ENCODE data around the gene MISP. TPM values are rescaled to one million over a fixed set of nuclear protein-coding genes. Genes with fewer than 3 reads are reported as not detected.

Gene MISP
- total RNA-seq, 6 experiments from 2014 or later = 0.05 to 0.07 TPM; not detected in 4

DNA sequence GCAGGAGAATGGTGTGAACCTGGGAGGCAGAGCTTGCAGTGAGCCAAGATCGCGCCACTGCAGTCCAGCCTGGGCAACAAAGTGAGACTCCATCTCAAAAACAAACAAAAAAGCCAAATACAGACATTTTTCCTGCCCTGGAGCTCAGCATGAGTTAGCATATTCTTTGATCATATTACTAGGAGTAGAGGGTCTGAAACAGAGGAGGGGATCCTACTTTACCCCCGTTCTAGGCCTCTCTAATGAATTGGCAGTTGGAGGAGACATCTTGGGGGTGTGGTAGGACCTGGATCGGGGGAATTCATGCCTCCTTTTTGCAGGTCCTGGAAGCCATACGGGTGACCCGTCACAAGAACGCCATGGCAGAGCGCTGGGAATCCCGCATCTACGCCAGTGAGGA is 12.3 kb downstream of the MISP start:
- Mint-ChIP-seq H3K27me3 (ENCODE audit: insufficient read depth) (peaks cover 10% of the 10 kb centered on the region), H3K4me3 (no peak overlapping the region), H3K9me3 (peaks cover 17% of the 10 kb centered on the region), H3K36me3 (ENCODE audit: low read depth) (peaks cover 12% of the 10 kb centered on the region), H3K27ac (no peak overlapping the region), H3K4me1 (ENCODE audit: low read depth) (no peaks in the 10 kb centered on the region; the same call in 1 of the 2 replicates)
- no peak for DNase-seq
- TF ChIP-seq, protein P1, sequence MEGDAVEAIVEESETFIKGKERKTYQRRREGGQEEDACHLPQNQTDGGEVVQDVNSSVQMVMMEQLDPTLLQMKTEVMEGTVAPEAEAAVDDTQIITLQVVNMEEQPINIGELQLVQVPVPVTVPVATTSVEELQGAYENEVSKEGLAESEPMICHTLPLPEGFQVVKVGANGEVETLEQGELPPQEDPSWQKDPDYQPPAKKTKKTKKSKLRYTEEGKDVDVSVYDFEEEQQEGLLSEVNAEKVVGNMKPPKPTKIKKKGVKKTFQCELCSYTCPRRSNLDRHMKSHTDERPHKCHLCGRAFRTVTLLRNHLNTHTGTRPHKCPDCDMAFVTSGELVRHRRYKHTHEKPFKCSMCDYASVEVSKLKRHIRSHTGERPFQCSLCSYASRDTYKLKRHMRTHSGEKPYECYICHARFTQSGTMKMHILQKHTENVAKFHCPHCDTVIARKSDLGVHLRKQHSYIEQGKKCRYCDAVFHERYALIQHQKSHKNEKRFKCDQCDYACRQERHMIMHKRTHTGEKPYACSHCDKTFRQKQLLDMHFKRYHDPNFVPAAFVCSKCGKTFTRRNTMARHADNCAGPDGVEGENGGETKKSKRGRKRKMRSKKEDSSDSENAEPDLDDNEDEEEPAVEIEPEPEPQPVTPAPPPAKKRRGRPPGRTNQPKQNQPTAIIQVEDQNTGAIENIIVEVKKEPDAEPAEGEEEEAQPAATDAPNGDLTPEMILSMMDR (IDR thresholded peaks at IDR 0.05) = no peak

DNA sequence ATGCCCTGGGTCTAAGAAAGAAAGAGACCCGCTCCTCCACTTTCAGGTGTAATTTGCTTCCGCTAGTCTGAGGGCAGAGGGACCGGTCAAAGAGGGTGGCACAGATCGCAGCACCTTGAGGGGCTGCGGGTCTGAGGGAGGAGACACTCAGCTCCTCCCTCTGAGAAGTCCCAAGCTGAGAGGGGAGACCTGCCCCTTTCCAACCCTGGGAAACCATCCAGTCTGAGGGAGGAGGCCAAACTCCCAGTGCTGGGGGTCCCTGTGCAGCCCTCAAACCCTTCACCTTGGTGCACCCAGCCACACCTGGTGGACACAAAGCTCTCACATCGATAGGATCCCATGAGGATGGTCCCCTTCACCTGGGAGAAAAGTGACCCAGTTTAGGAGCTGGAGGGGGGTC is 13.0 kb downstream of the MISP start:
- Mint-ChIP-seq H3K9me3 (peaks cover 10% of the 10 kb centered on the region), H3K27ac (no peak overlapping the region), H3K4me3 (no peak overlapping the region), H3K36me3 (ENCODE audit: low read depth) (peaks cover 6% of the 10 kb centered on the region), H3K4me1 (ENCODE audit: low read depth) (peaks cover 6% of the 10 kb centered on the region), H3K27me3 (ENCODE audit: insufficient read depth) (peaks cover 10% of the 10 kb centered on the region)
- TF ChIP-seq, protein P1 (IDR thresholded peaks at IDR 0.05) = no peak
- DNase-seq = no peak

- peaks cover 5% of the 10 kb centered on the region for H3K36me3 Mint-ChIP-seq (ENCODE audit: low read depth)
- H3K4me1 Mint-ChIP-seq (ENCODE audit: low read depth) = peaks cover 6% of the 10 kb centered on the region
- TF ChIP-seq, protein P1 (IDR thresholded peaks at IDR 0.05) = no peak
- peaks cover 9% of the 10 kb centered on the region for H3K9me3 Mint-ChIP-seq
- DNase-seq = no peak
- H3K4me3 Mint-ChIP-seq = no peak overlapping the region
- peaks cover 10% of the 10 kb centered on the region for H3K27me3 Mint-ChIP-seq (ENCODE audit: insufficient read depth)
- no peak overlapping the region for H3K27ac Mint-ChIP-seq
Observed at GRCh38 chr19:764301-764700, 13.4 kb downstream of the MISP start.

DNA sequence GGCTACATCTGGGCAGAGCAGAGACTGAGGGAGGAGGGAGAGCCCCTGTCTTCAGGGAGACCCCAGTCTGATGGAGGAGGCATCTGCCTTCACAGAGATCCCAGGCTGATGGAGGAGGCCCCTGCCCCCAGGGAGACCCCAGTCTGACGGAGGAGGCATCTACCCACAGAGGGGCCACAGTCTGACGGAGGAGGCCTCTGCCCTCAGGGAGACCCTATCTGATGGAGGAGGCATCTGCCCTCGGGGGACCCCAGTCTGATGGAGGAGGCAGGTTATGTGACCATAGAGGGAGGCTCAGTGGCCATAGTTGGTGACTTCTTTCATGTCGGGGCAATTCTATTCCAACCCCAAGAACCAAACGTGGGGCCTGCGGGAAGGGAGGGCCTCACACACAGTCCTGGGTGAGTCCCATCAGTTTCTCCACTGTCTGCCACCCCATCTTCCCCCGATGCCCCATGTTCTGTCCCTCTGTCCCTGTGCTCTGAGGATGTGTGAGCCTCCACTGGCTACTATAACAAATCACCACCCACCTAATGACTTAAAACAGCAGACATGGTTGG is 14.3 kb downstream of the MISP start:
- no peak overlapping the region for H3K4me3 Mint-ChIP-seq
- H3K4me1 Mint-ChIP-seq (ENCODE audit: low read depth) = peaks cover 6% of the 10 kb centered on the region
- peaks cover 4% of the 10 kb centered on the region; the same call in 1 of the 2 replicates for H3K27me3 Mint-ChIP-seq (ENCODE audit: insufficient read depth)
- no peak overlapping the region for H3K27ac Mint-ChIP-seq
- DNase-seq = no peak
- H3K36me3 Mint-ChIP-seq (ENCODE audit: low read depth) = no peaks in the 10 kb centered on the region
- H3K9me3 Mint-ChIP-seq = no peaks in the 10 kb centered on the region
- TF ChIP-seq, protein P1 (IDR thresholded peaks at IDR 0.05) = no peak

GRCh38 chr19:768424-768823 is 17.5 kb downstream of the MISP start:
- no peaks in the 10 kb centered on the region for H3K9me3 Mint-ChIP-seq
- 0 out of 2 replicates have a peak overlapping the region, but pooled peaks have one; percentile 40 for H3K27ac Mint-ChIP-seq
- DNase-seq = peak; percentile 79
- H3K4me3 Mint-ChIP-seq = peak overlapping the region; percentile 36; the same call in 1 of the 2 replicates
- H3K27me3 Mint-ChIP-seq (ENCODE audit: insufficient read depth) = no peaks in the 10 kb centered on the region
- H3K4me1 Mint-ChIP-seq (ENCODE audit: low read depth) = peaks cover 6% of the 10 kb centered on the region
- TF ChIP-seq, protein P1 (IDR thresholded peaks at IDR 0.05) = no peak
- no peaks in the 10 kb centered on the region for H3K36me3 Mint-ChIP-seq (ENCODE audit: low read depth)
